CD8-positive, alpha-beta memory T cell (primary cell): ENCODE measurements around the gene EEF1G. TPM values are rescaled to one million over a fixed set of nuclear protein-coding genes. Genes with fewer than 3 reads are reported as not detected.
A peak's percentile ranks its signal among the peaks of the same experiment; 100 is the strongest.

ENCODE experiments used
- CTCF ChIA-PET: fragments of 350-600 bp; sonication (Branson Sonifier 250); formaldehyde crosslinking; loops from one replicate; lab custom pipeline; 2021; ENCODE audit warnings: antibody characterized with exemption; lab: Charles Lee
- POLR2A ChIA-PET: fragments of 350-600 bp; sonication (Branson Sonifier 250); formaldehyde crosslinking; loops from one replicate; lab custom pipeline; 2021; ENCODE audit warnings: antibody characterized with exemption; lab: Charles Lee
- DNase-seq, 5 donors: peaks; one replicate each; pipeline versions ENCODE4 v3.0.0 to v3.0.0-alpha.2; 2020 to 2022; ENCODE audit warnings: mixed read lengths in 1 of 5
- H3K27ac ChIP-seq: one replicate; pipeline ENCODE4 v1.7.0; 2013; ENCODE audit warnings: low read depth, mild to moderate bottlenecking, low read length, moderate library complexity
- H3K27me3 ChIP-seq: 2 replicates; pipeline ENCODE4 v1.7.0; 2013; ENCODE audit warnings: low read length, mild to moderate bottlenecking; ENCODE audit not compliant: insufficient read depth, poor library complexity, severe bottlenecking
- H3K36me3 ChIP-seq: 2 replicates; pipeline ENCODE4 v1.7.0; 2013; ENCODE audit warnings: mild to moderate bottlenecking, low read length, moderate library complexity; ENCODE audit not compliant: insufficient read depth
- H3K4me1 ChIP-seq: 2 replicates; pipeline ENCODE4 v1.7.0; 2013; ENCODE audit warnings: mild to moderate bottlenecking, low read length, moderate library complexity; ENCODE audit not compliant: insufficient read depth
- H3K4me3 ChIP-seq: 2 replicates; pipeline ENCODE4 v1.7.0; 2013; ENCODE audit warnings: mild to moderate bottlenecking, low read length
- H3K9me3 ChIP-seq: 2 replicates; pipeline ENCODE4 v1.7.0; 2013; ENCODE audit warnings: mild to moderate bottlenecking, low read length
- H3K27ac Mint-ChIP-seq, 8 donors: one replicate each; pipeline ENCODE4 v1.8.0; 2020 to 2021; ENCODE audit warnings: mixed read lengths in 8 of 8, mild to moderate bottlenecking in 6 of 8, inconsistent platforms in 3 of 8, moderate library complexity in 3 of 8
- H3K27me3 Mint-ChIP-seq, 2 donors: one replicate each; pipeline ENCODE4 v1.8.0; 2020 to 2021; ENCODE audit warnings: mixed read lengths in 2 of 2, mild to moderate bottlenecking in 1 of 2, moderate library complexity in 1 of 2
- H3K36me3 Mint-ChIP-seq, 3 donors: one replicate each; pipeline ENCODE4 v1.8.0; 2020 to 2021; ENCODE audit warnings: mixed read lengths in 3 of 3, inconsistent platforms in 1 of 3, mild to moderate bottlenecking in 1 of 3
- H3K4me1 Mint-ChIP-seq, 3 donors: one replicate each; pipeline ENCODE4 v1.8.0; 2020 to 2021; ENCODE audit warnings: mixed read lengths in 3 of 3, inconsistent platforms in 1 of 3, mild to moderate bottlenecking in 1 of 3
- H3K4me3 Mint-ChIP-seq, 7 donors: one replicate each; pipeline ENCODE4 v1.8.0; 2020 to 2021; ENCODE audit warnings: mixed read lengths in 7 of 7, mild to moderate bottlenecking in 6 of 7, moderate library complexity in 4 of 7, inconsistent platforms in 2 of 7
- H3K9me3 Mint-ChIP-seq, 5 donors: one replicate each; pipeline ENCODE4 v1.8.0; 2020 to 2022; ENCODE audit warnings: mixed read lengths in 5 of 5, mild to moderate bottlenecking in 3 of 5, moderate library complexity in 2 of 5, inconsistent platforms in 1 of 5
- polyA plus RNA-seq: library from polyadenylated mRNA; unstranded; fragments of 300-500 nt; fragmentation: Illumina TruSeq; gene quantifications from one replicate; pipeline ENCODE4 v1.2.3, GENCODE V29; 2021
- total RNA-seq, 2 experiments: library from RNA; stranded (reverse); gene quantifications; one replicate each; pipeline ENCODE4 v1.2.3, GENCODE V29; 2021

The EEF1G gene
- total and polyA plus RNA-seq, 3 experiments from 2014 or later = 1,157 to 1,846 (median 1,800) TPM

DNA sequence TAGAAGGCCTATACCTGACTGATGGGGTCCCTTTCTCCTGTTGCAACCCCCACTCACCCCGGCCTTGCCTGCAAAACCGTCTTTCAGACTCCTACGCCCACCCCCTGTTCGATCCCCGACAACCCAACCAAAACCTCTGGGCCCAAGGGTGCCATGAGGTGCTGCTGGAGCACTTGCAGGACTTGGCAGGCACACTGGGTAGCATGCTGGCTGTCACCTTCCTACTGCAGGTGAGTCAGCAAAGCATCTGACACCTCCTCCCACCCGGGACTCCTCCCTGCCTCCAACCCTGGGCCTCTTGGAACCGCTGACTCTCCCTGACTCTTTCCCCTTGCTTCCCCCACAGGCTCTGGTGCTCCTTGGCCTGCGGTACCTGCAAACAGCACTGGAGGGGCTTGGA is 40.6 kb upstream of the EEF1G start:
- Histone ChIP-seq H3K27me3 (no peaks in the 10 kb centered on the region), H3K4me3 (no peak overlapping the region), H3K36me3 (peaks cover 11% of the 10 kb centered on the region), H3K9me3 (no peaks in the 10 kb centered on the region), H3K4me1 (peaks cover 30% of the 10 kb centered on the region), H3K27ac (peak overlapping the region; percentile 31)
- Mint-ChIP-seq H3K36me3 (peaks cover 0 to 52% (median 2%) of the 10 kb centered on the region in 3 donors), H3K27me3 (no peaks in the 10 kb centered on the region), H3K27ac (peak overlapping the region in 7 of 8 donors; percentile 77 to 96 (median 87)), H3K4me1 (peaks cover 33 to 54% (median 38%) of the 10 kb centered on the region in 3 donors), H3K9me3 (no peaks in the 10 kb centered on the region), H3K4me3 (peak overlapping the region in 2 of 7 donors; percentile 53 to 79)
- CTCF ChIA-PET = interaction anchor here (1.2 kb wide), 1 partner anchor 49 kb away, joined by 3 read pairs; no protein-coding TSS in a partner anchor
- POLR2A ChIA-PET = interaction anchor here (5.4 kb wide), 1 partner anchor 22 kb away, joined by 32 read pairs; the partner anchor contains the start of gene TUT1
- no peak for DNase-seq

DNA sequence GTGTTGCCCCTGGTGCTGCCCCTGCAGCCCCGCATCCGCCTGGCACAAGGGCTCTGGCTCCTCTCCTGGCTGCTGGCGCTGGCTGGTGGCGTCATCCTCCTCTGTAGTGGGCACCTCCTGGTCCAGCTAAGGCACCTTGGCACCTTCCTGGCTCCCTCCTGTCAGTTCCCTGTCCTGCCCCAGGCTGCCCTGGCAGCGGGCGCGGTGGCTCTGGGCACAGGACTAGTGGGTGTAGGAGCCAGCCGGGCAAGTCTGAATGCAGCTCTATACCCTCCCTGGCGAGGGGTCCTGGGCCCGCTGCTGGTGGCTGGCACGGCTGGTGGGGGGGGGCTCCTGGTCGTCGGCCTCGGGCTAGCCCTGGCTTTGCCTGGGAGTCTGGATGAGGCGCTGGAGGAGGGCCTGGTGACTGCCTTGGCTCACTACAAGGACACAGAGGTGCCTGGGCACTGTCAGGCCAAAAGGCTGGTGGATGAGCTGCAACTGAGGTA is 39.6 kb upstream of the EEF1G start:
- H3K27ac ChIP-seq = peak overlapping the region; percentile 83
- H3K27ac Mint-ChIP-seq = peak overlapping the region in 7 of 8 donors; percentile 63 to 92 (median 84)
- H3K27me3 ChIP-seq = no peaks in the 10 kb centered on the region
- ChIA-PET POLR2A (interaction anchor here (0.6 to 5.4 kb wide), 6 partner anchors 8 to 1656 kb away, joined by 3 to 32 read pairs (median 10); partner anchors contain the start of genes B3GAT3, C11orf98, CSKMT and GANAB), CTCF (interaction anchor here (1.3 to 3.8 kb wide), 2 partner anchors 7 to 52 kb away, joined by 3 to 15 read pairs; partner anchors contain the start of gene B3GAT3)
- no peaks in the 10 kb centered on the region for H3K27me3 Mint-ChIP-seq
- DNase-seq = no peak
- H3K9me3 ChIP-seq = no peaks in the 10 kb centered on the region
- peaks cover 18% of the 10 kb centered on the region for H3K36me3 ChIP-seq
- H3K4me1 ChIP-seq = peaks cover 30% of the 10 kb centered on the region
- peaks cover 0 to 55% (median 5%) of the 10 kb centered on the region in 3 donors for H3K36me3 Mint-ChIP-seq
- H3K4me1 Mint-ChIP-seq = peaks cover 37 to 57% (median 39%) of the 10 kb centered on the region in 3 donors
- H3K4me3 Mint-ChIP-seq = peak overlapping the region; percentile 15 to 88 (median 67)
- H3K4me3 ChIP-seq = no peak overlapping the region
- no peaks in the 10 kb centered on the region for H3K9me3 Mint-ChIP-seq

DNA sequence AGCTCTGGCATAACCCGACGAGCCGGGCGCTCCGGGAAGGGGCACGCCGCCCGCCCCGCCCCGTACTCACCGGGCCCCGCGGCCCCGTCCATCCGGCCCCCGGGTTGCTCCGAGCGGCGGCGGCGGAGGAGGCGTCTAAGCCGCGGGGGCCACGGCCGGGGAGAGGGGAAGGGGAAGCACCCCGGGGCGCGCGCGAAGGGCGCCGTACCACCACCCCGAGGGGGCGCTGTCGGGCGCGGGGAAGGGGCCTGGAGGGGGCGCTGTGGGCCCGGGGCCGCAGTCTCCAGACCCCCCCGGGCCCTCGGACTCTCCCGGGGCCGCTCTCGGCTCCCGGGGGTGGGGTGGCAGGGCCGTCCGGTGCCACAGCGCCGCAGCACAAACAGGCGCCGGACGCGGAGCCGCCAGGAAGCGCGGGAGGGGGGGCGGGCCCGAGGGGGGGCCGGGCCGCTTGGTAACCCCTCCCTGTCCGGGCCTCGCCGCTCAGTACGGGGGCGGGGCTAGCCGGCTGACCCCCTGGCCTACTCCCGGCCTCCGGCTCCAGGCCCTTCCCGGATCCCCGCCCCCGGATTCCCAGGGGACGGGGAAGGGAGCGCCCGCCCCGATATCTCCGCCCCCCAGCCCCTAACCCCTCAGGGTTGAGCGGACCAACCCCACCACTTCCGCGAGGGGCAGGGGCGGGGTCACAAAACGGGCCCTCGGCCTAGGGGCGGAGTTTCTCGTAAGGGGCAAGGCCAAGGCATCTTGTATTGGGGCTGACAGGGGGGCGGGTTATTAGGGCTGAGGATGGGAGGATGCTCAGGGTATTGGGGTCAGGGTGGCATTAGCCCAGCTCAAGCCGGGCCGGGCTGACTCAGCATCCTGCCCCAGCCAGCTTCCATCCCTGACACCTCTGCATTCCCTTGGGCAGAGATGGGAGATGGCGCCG is 38.9 kb upstream of the EEF1G start, which contains the start of the genes EML3 and ROM1:
Gene EML3, minus strand, starts transcription at position 410 of the 925 bp plus-strand sequence. Its CDS starts 318 bp downstream, at position 92.
Gene ROM1, plus strand, starts transcription at position 892 of the 925 bp plus-strand sequence. Its CDS starts 25 bp downstream, at position 917.
- Histone ChIP-seq H3K27ac (peak within 1 kb of the TSS; percentile 83), H3K4me3 (peak within 1 kb of the TSS; percentile 76), H3K36me3 (peaks cover 22% of the 10 kb centered on the region), H3K27me3 (no peaks in the 10 kb centered on the region), H3K4me1 (peaks cover 30% of the 10 kb centered on the region), H3K9me3 (no peaks in the 10 kb centered on the region)
- Mint-ChIP-seq H3K4me3 (peak within 1 kb of the TSS; percentile 89 to 99 (median 95)), H3K27me3 (no peaks in the 10 kb centered on the region), H3K9me3 (no peaks in the 10 kb centered on the region), H3K27ac (peak within 1 kb of the TSS; percentile 92 to 99 (median 97)), H3K36me3 (peaks cover 0 to 60% (median 7%) of the 10 kb centered on the region in 3 donors), H3K4me1 (peaks cover 39 to 64% (median 42%) of the 10 kb centered on the region in 3 donors)
- peak; percentile 81 to 93 (median 85) for DNase-seq
- ChIA-PET POLR2A (interaction anchor here (0.6 to 5.4 kb wide), 9 partner anchors 9 to 1656 kb away, joined by 3 to 32 read pairs (median 4); partner anchors contain the start of genes B3GAT3, C11orf98, CSKMT and GANAB), CTCF (interaction anchor here (0.6 to 3.8 kb wide), 14 partner anchors 8 to 95 kb away, joined by 3 to 15 read pairs (median 4); partner anchors contain the start of genes B3GAT3, BSCL2, C11orf98 and CSKMT)

DNA sequence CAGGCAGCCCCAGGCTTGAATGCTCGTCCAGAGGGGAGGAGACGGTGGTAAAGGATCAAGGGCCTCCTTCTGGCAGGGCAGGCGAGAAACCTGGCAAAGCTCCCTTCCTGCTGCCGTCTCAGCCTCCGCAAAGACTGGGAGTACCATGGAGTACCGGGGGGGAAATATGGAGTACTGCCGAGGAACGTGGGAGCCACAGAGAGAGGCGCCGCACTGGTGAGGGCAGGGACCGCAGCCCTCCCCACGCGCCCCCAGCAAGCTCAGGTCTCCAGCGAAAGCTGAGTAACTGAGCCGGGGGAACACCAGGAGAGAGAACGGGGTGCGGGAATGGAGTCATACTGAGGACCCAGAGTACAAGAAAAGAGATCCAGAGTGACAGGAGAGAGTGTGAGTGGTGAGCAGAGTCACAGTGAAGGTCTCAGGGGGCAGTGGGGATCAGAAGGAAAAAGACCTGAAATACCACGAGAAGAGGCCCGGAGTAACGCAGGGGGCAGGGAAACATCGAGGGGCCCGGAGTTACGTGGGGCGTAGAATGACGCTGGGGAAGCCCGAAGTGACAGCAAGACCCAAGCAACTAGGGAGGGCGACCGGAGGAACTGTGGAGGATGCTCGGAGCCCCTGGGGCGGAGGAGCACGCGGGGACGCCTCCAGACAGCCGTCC is 38.1 kb upstream of the EEF1G start:
- DNase-seq = peak in 2 of 5 donors; percentile 16 to 58

DNA sequence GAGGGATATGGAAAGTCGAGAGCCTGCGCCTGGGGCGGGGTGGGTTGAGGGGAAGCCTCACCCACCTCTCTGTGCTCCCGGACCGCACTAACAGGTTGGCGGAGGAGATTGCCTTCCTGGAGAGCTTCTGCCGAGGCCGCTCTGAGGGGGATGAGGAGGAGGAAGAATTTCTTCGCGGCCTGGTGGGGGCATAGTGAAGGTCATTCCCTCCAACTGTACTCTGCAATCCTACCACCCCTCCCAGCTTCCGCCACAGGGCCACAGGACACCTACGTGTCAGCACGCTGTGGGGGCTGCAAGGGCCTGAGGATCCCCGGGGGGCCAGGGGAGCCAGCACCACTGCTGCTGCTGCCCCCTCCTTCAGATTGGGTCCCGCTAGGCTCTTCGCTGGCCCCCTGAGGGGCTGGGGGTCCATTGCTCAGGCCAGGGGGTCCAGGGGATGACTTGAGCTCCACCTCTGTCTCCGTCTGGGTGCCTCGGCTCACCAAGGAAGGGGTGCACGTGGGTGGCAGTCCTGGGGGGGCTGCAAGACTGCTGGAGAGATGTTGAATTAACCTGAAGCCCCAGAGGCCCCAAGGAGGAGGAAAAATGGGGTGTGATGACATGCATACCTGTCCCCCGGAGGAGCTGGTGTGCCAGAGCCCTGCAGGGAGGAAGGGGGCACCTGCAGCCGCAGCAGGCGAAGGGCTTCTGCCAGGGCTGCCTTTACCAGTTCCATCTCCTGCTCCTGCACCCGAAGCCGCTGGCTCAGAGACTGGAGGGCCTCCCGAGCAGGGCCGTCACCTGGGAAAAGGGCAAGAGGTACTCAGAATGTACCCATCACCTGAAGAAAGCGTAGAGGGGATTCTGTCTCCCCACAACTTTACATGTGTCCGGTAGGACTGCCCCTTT is 37.4 kb upstream of the EEF1G start:
- Histone ChIP-seq H3K4me1 (peaks cover 30% of the 10 kb centered on the region), H3K27ac (peak overlapping the region; percentile 83), H3K4me3 (peak overlapping the region; percentile 76), H3K9me3 (no peaks in the 10 kb centered on the region), H3K36me3 (peaks cover 31% of the 10 kb centered on the region), H3K27me3 (no peaks in the 10 kb centered on the region)
- ChIA-PET POLR2A (interaction anchor here (0.6 to 5.4 kb wide), 8 partner anchors 9 to 270 kb away, joined by 3 to 32 read pairs (median 5); partner anchors contain the start of genes B3GAT3, C11orf98, CSKMT and GANAB), CTCF (interaction anchor here (0.5 to 3.8 kb wide), 14 partner anchors 9 to 237 kb away, joined by 3 to 15 read pairs (median 4); partner anchors contain the start of genes B3GAT3, C11orf98, CSKMT and INTS5)
- Mint-ChIP-seq H3K4me1 (peaks cover 39 to 69% (median 44%) of the 10 kb centered on the region in 3 donors), H3K27me3 (no peaks in the 10 kb centered on the region), H3K36me3 (peaks cover 0 to 60% (median 7%) of the 10 kb centered on the region in 3 donors), H3K4me3 (peak overlapping the region; percentile 89 to 99 (median 95)), H3K9me3 (no peaks in the 10 kb centered on the region), H3K27ac (peak overlapping the region; percentile 92 to 99 (median 97))
- DNase-seq = no peak

More for the DNA sequence above, 38.1 kb upstream of the EEF1G start:
- peak overlapping the region; percentile 76 for H3K4me3 ChIP-seq
- H3K27me3 Mint-ChIP-seq = no peaks in the 10 kb centered on the region
- H3K27ac Mint-ChIP-seq = peak overlapping the region; percentile 92 to 99 (median 97)
- CTCF ChIA-PET = interaction anchor here (0.5 to 3.8 kb wide), 16 partner anchors 9 to 237 kb away, joined by 3 to 15 read pairs (median 4); partner anchors contain the start of genes B3GAT3, BSCL2, C11orf98 and CSKMT
- peaks cover 0 to 62% (median 7%) of the 10 kb centered on the region in 3 donors for H3K36me3 Mint-ChIP-seq
- H3K4me1 ChIP-seq = peaks cover 30% of the 10 kb centered on the region
- H3K4me3 Mint-ChIP-seq = peak overlapping the region; percentile 89 to 99 (median 95)
- H3K4me1 Mint-ChIP-seq = peaks cover 39 to 68% (median 44%) of the 10 kb centered on the region in 3 donors
- POLR2A ChIA-PET = interaction anchor here (1.0 to 5.4 kb wide), 7 partner anchors 10 to 269 kb away, joined by 3 to 32 read pairs (median 7); partner anchors contain the start of genes B3GAT3, C11orf98, CSKMT and GANAB
- H3K36me3 ChIP-seq = peaks cover 26% of the 10 kb centered on the region
- H3K9me3 Mint-ChIP-seq = no peaks in the 10 kb centered on the region
- peak overlapping the region; percentile 83 for H3K27ac ChIP-seq
- H3K27me3 ChIP-seq = no peaks in the 10 kb centered on the region
- H3K9me3 ChIP-seq = no peaks in the 10 kb centered on the region

DNA sequence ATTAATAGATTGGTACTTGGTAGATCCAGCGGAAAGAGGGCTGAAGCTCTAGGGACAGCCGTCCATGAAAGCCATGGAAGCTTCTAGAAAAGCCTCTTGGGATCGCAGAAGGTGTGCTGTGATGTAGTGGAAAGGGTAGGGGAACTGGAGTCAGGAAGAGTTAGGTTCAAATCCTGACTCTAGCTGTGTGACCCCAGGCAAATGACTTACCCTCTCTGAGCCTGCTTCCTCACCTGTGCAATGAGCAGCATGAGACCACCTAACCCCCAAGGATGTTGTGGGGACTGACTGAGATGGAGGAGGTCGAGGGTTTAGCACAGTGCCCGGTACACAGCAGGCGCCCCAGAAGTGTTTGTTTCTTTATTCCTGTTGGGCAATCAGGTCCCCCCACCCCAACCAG is 36.7 kb upstream of the EEF1G start:
- Mint-ChIP-seq H3K4me3 (peak overlapping the region; percentile 64 to 89 (median 78)), H3K36me3 (peaks cover 0 to 66% (median 7%) of the 10 kb centered on the region in 3 donors), H3K27ac (peak overlapping the region; percentile 50 to 98 (median 77)), H3K4me1 (peaks cover 39 to 72% (median 44%) of the 10 kb centered on the region in 3 donors), H3K27me3 (no peaks in the 10 kb centered on the region), H3K9me3 (no peaks in the 10 kb centered on the region)
- no peak for DNase-seq
- H3K4me3 ChIP-seq = no peak overlapping the region
- POLR2A ChIA-PET = interaction anchor here (0.5 to 5.4 kb wide), 4 partner anchors 8 to 176 kb away, joined by 3 to 32 read pairs (median 15); partner anchors contain the start of genes MTA2 and TUT1
- peaks cover 37% of the 10 kb centered on the region for H3K36me3 ChIP-seq
- no peaks in the 10 kb centered on the region for H3K9me3 ChIP-seq
- CTCF ChIA-PET = interaction anchor here (0.5 to 3.8 kb wide), 5 partner anchors 10 to 55 kb away, joined by 3 to 15 read pairs (median 6); partner anchors contain the start of genes B3GAT3, C11orf98 and CSKMT
- H3K4me1 ChIP-seq = peaks cover 30% of the 10 kb centered on the region
- H3K27me3 ChIP-seq = no peaks in the 10 kb centered on the region
- H3K27ac ChIP-seq = peak overlapping the region; percentile 83
